B cell (primary cell): ENCODE results near the gene CFAP65.

Experiments
- EZH2 ChIP-seq: IDR thresholded peaks from 2 replicates; pipeline ENCODE4 v1.6.1; 2012; ENCODE audit warnings: borderline replicate concordance, low read depth, mild to moderate bottlenecking, moderate library complexity, low read length; ENCODE audit not compliant: insufficient read depth, poor library complexity, severe bottlenecking
- TF ChIP-seq, protein P1 (sequence below): fragments of 200-600 bp; IDR thresholded peaks from one replicate; pipeline ENCODE4 v1.8.0; 2022; ENCODE audit warnings: antibody characterized with exemption, mild to moderate bottlenecking

DNA sequence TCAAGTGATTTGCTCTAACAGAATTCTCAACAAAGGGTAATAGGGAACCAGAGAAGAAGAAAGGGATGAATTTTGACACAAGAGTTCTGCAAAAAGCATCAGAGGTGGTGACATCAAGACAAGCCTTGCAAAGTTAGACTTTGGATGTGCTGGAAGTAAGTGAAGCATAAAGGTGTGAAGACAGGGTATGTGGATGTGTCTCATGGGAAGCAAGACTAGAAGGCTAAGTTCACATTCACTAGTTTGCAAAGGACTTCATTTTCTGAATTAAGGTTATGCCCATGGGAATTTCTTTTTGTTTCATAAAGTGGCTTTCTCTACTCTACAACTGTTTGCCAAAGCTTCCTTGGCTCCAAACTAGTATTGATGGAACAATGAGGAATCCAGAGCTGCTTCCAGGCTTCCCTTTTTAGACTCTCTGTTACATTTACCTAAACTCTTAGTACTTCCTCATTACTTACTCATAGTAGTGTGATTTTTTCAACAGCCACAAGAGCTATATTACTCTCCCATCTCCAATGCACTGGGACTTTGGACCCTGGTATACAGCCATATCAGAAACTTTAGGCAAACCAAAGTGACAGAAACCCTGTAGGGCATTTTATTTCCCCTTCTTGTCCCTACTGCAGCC is 40.5 kb upstream of the CFAP65 start:
- TF ChIP-seq EZH2, result no peak
- TF ChIP-seq, protein P1, sequence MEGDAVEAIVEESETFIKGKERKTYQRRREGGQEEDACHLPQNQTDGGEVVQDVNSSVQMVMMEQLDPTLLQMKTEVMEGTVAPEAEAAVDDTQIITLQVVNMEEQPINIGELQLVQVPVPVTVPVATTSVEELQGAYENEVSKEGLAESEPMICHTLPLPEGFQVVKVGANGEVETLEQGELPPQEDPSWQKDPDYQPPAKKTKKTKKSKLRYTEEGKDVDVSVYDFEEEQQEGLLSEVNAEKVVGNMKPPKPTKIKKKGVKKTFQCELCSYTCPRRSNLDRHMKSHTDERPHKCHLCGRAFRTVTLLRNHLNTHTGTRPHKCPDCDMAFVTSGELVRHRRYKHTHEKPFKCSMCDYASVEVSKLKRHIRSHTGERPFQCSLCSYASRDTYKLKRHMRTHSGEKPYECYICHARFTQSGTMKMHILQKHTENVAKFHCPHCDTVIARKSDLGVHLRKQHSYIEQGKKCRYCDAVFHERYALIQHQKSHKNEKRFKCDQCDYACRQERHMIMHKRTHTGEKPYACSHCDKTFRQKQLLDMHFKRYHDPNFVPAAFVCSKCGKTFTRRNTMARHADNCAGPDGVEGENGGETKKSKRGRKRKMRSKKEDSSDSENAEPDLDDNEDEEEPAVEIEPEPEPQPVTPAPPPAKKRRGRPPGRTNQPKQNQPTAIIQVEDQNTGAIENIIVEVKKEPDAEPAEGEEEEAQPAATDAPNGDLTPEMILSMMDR, result no peak
